AML-193 (cell line): ENCODE measurements around the gene CCNY.
"Not testable (repeated sequence)": the region's sequence is repeated elsewhere in the genome, so short reads cannot be mapped to it uniquely, and the experiment has no call there.

Experiments
- DNase-seq, 2 experiments: peaks; one replicate each; lab custom pipeline; 2025; lab: John Stamatoyannopoulos, UW

Gene CCNY

GRCh38 chr10:35384265-35384868, 48.1 kb downstream of the CCNY start:
- DNase-seq = no peak

- DNase-seq = no peak
Measured at GRCh38 chr10:35386594-35387174, 50.4 kb downstream of the CCNY start.

GRCh38 chr10:35387768-35388167, 51.5 kb downstream of the CCNY start:
- no peak for DNase-seq

GRCh38 chr10:35388197-35388596, 51.9 kb downstream of the CCNY start:
- no peak for DNase-seq

GRCh38 chr10:35388682-35389081, 52.4 kb downstream of the CCNY start:
- DNase-seq = no peak

GRCh38 chr10:35390161-35390840, 54.0 kb downstream of the CCNY start:
- DNase-seq = no peak

GRCh38 chr10:35390843-35391152, 54.5 kb downstream of the CCNY start:
- DNase-seq = no peak

GRCh38 chr10:35391153-35391953, 55.0 kb downstream of the CCNY start:
- no peak for DNase-seq

- DNase-seq = no peak
Measured at GRCh38 chr10:35391954-35392262, 55.6 kb downstream of the CCNY start.

GRCh38 chr10:35392482-35393228, 56.3 kb downstream of the CCNY start:
- DNase-seq = no peak

- DNase-seq = no peak
Measured at GRCh38 chr10:35394411-35394851, 58.1 kb downstream of the CCNY start.

GRCh38 chr10:35394934-35395333, 58.6 kb downstream of the CCNY start:
- no peak for DNase-seq

- no peak for DNase-seq
Measured at GRCh38 chr10:35396560-35397434, 60.5 kb downstream of the CCNY start.

- no peak for DNase-seq
Measured at GRCh38 chr10:35397953-35398352, 61.6 kb downstream of the CCNY start.

GRCh38 chr10:35398355-35398754, 62.0 kb downstream of the CCNY start:
- no peak for DNase-seq

GRCh38 chr10:35398908-35399307, 62.6 kb downstream of the CCNY start:
- no peak for DNase-seq

GRCh38 chr10:35399414-35400009, 63.2 kb downstream of the CCNY start:
- DNase-seq = no peak

GRCh38 chr10:35400595-35401268, 64.4 kb downstream of the CCNY start:
- no peak for DNase-seq

GRCh38 chr10:35403491-35403890, 67.2 kb downstream of the CCNY start:
- DNase-seq = not testable (repeated sequence)

- not testable (repeated sequence) for DNase-seq
Measured at GRCh38 chr10:35404077-35404476, 67.8 kb downstream of the CCNY start.
